Stimulated activated CD4-positive, alpha-beta T cell treated with anti-CD3 and anti-CD28 coated beads, Interleukin-2, amount 100 ng/mL, for 48 hours (primary cell): ENCODE results near the gene DAZAP1.
A peak's percentile ranks its signal among the peaks of the same experiment; 100 is the strongest.
"Not testable (repeated sequence)": the region's sequence is repeated elsewhere in the genome, so short reads cannot be mapped to it uniquely, and the experiment has no call there.

ENCODE experiments used
- DNase-seq, 2 donors: peaks; one replicate each; pipeline ENCODE4 v3.0.0-alpha.2; 2020

DAZAP1 gene

GRCh38 chr19:1477056-1477455 lies 69.7 kb downstream of the DAZAP1 start:
- not testable (repeated sequence) for DNase-seq

DNA sequence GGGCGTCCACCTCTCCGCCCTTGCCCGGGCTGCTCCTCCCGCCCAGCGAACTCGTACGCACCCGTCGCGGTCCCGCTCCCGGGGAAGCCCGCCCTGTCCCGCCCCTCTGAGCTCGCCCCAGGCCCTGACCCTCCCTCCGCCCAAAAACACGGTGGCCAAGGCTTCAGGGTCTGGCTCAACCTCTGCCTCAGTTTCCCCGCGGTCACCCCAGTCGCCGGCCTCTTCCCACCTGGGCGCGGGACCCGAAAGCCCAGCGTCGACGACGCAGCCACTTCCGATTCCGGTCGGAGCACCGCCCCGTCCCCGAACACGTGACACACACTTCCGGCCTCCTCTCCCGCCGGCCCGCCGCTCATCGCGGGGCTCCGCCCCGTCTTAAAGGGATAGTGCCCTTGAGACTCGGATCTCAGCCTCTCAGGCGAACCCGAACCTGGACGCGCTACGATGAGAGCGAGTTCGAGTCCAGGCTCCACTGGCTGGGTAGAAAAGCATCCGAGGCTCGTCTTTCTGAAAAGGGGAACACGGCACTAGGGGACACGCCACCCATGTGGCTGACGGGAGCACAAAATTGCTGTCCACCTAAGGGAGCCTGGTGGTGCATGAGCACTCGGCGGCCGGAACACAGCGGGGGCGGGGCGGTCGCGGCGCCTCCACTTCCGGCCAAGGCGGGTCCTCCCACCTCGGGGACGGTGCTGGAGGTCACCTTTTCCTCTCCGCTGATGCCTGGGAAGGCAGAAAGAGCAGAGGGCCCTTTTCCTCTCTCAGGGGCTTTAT lies 71.7 kb downstream of the DAZAP1 start, which contains the start of gene C19orf25:
Gene C19orf25 (minus strand): TSS at position 282 of the 774 bp plus-strand sequence. CDS start 312 bp downstream, outside the sequence.
- peak; percentile 88 to 91 for DNase-seq

DNA sequence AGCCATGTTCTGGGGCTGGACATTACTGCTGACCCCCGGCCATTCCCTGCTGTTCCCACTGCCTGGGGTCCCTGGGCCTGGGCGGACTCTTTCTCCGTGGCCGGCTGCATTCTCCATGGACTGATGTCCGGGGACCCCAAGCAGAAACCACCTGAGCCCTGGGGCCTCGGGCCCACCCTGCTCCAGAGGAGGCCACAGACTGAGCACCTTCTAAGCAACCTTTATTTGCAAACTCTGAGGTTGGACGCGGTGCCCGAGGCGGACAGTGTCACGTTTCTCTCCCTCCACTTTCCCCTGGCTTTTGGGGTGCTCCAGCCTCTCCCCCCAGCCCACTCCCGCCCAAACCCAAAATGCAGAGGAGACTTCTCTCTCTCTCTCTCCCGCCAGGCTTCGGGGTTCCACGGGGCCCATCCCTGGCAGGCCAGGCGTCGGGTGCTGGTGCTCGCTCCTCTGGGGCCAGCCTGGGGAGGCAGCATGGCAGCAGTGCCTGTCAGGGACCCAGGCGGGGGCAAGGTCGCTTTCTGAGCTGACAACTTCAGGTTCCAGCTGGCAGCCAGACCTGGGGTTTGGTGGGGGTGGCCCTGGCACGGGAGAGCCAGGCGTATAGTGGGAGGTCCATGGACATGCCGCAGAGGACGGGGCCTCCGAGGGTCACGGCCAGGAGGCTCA lies 74.0 kb downstream of the DAZAP1 start:
- DNase-seq, result no peak

DNA sequence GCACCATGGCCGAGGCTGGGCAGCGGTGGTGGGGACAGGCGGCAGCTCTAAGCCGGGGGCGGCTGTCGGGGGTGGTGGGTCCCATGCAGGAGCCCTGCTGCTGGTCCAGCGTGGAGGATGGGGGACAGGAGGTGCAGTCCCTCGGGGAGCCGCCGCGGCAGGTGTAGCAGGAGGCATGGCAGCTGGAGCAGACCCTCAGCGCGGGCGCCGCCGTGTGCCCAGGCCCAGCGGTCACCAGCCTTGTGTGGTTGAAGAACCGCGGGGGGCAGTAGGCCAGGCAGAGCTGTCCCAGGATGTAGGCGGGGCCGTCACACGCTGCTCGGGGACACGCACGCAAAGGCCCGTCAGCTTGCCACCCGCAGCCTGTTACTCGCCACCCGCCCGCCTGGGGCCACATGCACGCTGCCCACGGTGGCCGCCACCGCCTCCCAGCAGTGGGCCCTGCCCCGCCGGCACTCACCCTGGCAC lies 74.5 kb downstream of the DAZAP1 start:
- DNase-seq, result no peak

DNA sequence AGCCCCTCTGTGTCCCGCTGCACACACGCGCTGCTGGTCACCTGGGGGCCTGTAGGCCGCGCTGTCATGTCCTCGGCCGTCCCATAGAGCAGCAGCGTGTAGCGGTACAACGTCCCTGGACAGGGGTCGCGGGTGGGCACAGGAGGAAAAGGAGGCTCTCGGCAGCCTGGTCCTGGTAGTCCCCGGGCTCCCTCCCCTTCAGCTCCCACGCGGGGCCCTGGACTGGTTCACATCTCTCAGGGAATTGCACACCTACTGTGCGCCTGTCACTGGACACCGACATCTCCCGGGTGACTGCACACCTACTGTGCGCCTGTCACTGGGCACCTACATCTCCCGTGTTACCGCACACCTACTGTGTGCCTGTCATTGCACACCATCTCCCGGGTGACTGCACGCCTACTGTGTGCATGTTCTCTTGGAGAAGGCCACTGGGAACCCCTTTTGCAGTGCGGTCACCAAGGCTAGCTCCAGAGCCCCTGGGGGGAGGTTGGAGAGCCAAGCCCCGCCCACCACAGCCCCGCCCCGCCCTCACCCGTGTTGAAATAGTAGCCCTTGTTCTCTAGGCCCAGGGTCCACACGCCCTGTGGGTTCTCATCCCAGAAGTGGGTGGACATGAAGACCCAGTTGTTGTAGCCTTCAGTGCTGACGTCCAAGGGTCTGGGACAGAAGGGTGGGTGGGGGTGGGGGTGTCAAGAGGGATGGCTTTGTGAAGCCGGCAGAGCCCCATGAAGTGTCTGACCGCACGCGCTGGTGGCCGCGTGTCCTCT lies 75.2 kb downstream of the DAZAP1 start:
- no peak for DNase-seq

DNA sequence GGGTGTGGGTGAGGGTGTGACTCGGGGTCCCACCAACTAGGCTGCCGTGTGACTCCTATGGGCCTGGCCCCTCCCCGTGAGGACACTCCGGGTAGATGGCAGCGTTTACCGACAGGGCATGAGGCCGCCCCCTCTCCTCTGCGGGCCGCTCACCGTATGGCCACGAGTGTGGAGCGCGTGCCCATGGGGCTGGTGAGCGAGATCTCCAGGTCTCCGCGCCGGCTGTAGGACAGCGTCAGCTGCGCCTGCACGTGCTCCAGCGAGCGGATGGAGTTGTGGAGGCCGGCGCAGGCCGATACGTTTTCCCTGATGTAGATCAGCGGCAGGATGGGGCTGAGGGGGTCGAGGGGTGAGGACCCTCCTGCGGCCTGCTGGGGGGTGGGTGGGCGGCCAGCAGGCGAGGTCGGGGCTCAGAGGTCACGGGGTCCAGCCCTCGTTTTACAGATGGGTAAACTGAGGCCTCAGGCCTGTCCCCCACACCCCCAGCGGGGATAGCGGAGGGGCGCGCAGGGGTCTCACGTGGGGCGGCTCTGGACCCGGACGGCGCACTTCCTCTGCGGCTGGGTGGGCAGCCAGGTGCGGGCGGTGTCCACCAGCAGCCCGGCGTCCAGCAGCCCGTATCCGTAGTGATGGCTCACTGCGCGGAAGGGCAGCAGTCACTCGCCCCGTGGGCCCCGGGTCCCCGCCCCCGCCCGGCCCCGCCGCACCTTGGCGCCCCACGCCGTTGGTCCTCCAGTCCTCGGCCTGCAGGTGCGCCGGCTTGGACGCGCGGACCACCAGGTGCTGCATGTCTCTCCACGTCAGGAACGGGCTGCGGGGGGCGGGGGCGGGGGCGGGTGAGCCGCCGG lies 76.0 kb downstream of the DAZAP1 start:
- DNase-seq, result no peak

- DNase-seq, result no peak
Measured at GRCh38 chr19:1483979-1484428, 76.6 kb downstream of the DAZAP1 start.
